ENCODE results near the gene RETREG2.

GRCh38 chr2:219157396-219157795 is 20.7 kb upstream of the RETREG2 start:
- TF ChIP-seq CSDC2 (CRISPR knock-in tag; IDR thresholded peaks at IDR 0.05) (no peak), CREB5 (CRISPR knock-in tag; IDR thresholded peaks at IDR 0.05; ENCODE audit: low read depth) (no peak), PATZ1 (CRISPR knock-in tag; IDR thresholded peaks at IDR 0.05; ENCODE audit: borderline replicate concordance) (no peak), ISL1 (CRISPR knock-in tag; IDR thresholded peaks at IDR 0.05) (no peak), TCF4 (CRISPR knock-in tag; IDR thresholded peaks at IDR 0.05; ENCODE audit: borderline replicate concordance) (no peak), CSRNP3 (CRISPR knock-in tag; IDR thresholded peaks at IDR 0.05) (no peak), GLIS3 (CRISPR knock-in tag; IDR thresholded peaks at IDR 0.05) (no peak), ZNF8 (CRISPR knock-in tag; IDR thresholded peaks at IDR 0.05) (no peak), TOX (CRISPR knock-in tag; IDR thresholded peaks at IDR 0.05; ENCODE audit: borderline replicate concordance) (no peak), PPARA (CRISPR knock-in tag; IDR thresholded peaks at IDR 0.05; ENCODE audit: borderline replicate concordance) (no peak), ARNTL (CRISPR knock-in tag; IDR thresholded peaks at IDR 0.05; ENCODE audit: borderline replicate concordance, low read depth) (no peak), TSHZ2 (CRISPR knock-in tag; IDR thresholded peaks at IDR 0.05) (no peak), OSR1 (CRISPR knock-in tag; IDR thresholded peaks at IDR 0.05) (no peak)

Measured in SK-N-SH treated with all-trans-retinoic acid at 6 μM for 48 hours (cell line).